Activated naive CD8-positive, alpha-beta T cell treated with anti-CD3 and anti-CD28 coated beads for 36 hours (primary cell): ENCODE results near the gene EMX2. TPM values are rescaled to one million over a fixed set of nuclear protein-coding genes. Genes with fewer than 3 reads are reported as not detected.
"Not testable (repeated sequence)": the region's sequence is repeated elsewhere in the genome, so short reads cannot be mapped to it uniquely, and the experiment has no call there.

Experiments
- DNase-seq: peaks from one replicate; pipeline ENCODE4 v3.0.0; 2021
- H3K27ac Mint-ChIP-seq: one replicate; pipeline ENCODE4 v1.8.0; 2022; ENCODE audit warnings: mild to moderate bottlenecking, moderate library complexity, mixed read lengths
- H3K27me3 Mint-ChIP-seq: one replicate; pipeline ENCODE4 v1.8.0; 2022; ENCODE audit warnings: mild to moderate bottlenecking, mixed read lengths
- H3K36me3 Mint-ChIP-seq: one replicate; pipeline ENCODE4 v1.8.0; 2021; ENCODE audit warnings: mild to moderate bottlenecking, mixed read lengths
- H3K4me1 Mint-ChIP-seq: one replicate; pipeline ENCODE4 v1.8.0; 2021; ENCODE audit warnings: mixed read lengths
- H3K4me3 Mint-ChIP-seq: one replicate; pipeline ENCODE4 v1.8.0; 2022; ENCODE audit warnings: mild to moderate bottlenecking, moderate library complexity, mixed read lengths
- H3K9me3 Mint-ChIP-seq: one replicate; pipeline ENCODE4 v1.8.0; 2022; ENCODE audit warnings: mixed read lengths
- total RNA-seq, 2 experiments: library from RNA; stranded (reverse); gene quantifications; one replicate each; pipeline ENCODE4 v1.2.3, GENCODE V29; 2021

Gene EMX2
- total RNA-seq, 2 experiments from 2014 or later: not detected

DNA sequence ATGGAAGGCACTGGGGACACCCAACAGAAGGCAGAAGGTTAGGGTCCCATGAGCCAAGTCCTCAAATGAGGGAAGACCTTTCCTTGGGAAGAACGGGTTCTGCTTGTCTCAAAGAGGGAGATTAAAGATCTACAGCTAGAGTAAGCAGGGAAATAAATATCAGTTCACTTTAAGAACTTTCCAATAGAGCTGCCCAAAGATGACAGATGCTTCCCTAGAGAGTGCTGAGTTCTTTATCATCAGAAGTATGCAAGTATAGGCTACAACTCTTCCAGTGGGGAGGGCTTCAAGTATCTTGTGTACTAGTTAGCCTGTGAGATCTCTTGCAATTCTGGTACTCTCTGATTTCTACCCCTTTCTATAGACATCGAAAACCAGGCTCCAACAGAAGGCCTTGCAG, 39.4 kb downstream of the EMX2 start:
- H3K27ac Mint-ChIP-seq: no peak overlapping the region
- H3K36me3 Mint-ChIP-seq: no peaks in the 10 kb centered on the region
- H3K4me3 Mint-ChIP-seq: no peak overlapping the region
- no peaks in the 10 kb centered on the region for H3K9me3 Mint-ChIP-seq
- no peak for DNase-seq
- no peaks in the 10 kb centered on the region for H3K4me1 Mint-ChIP-seq
- H3K27me3 Mint-ChIP-seq: peaks cover 18% of the 10 kb centered on the region

GRCh38 chr10:117584831-117585230, 42.3 kb downstream of the EMX2 start:
- not testable (repeated sequence) for H3K27ac Mint-ChIP-seq, H3K4me3 Mint-ChIP-seq, DNase-seq, H3K4me1 Mint-ChIP-seq, H3K36me3 Mint-ChIP-seq, H3K9me3 Mint-ChIP-seq
- peaks cover 19% of the 10 kb centered on the region for H3K27me3 Mint-ChIP-seq

- H3K36me3 Mint-ChIP-seq: no peaks in the 10 kb centered on the region
- H3K27me3 Mint-ChIP-seq: peaks cover 29% of the 10 kb centered on the region
- H3K4me1 Mint-ChIP-seq: no peaks in the 10 kb centered on the region
- DNase-seq: no peak
- H3K4me3 Mint-ChIP-seq: no peak overlapping the region
- no peaks in the 10 kb centered on the region for H3K9me3 Mint-ChIP-seq
- H3K27ac Mint-ChIP-seq: no peak overlapping the region
Measured at GRCh38 chr10:117587036-117587435, 44.5 kb downstream of the EMX2 start.

DNA sequence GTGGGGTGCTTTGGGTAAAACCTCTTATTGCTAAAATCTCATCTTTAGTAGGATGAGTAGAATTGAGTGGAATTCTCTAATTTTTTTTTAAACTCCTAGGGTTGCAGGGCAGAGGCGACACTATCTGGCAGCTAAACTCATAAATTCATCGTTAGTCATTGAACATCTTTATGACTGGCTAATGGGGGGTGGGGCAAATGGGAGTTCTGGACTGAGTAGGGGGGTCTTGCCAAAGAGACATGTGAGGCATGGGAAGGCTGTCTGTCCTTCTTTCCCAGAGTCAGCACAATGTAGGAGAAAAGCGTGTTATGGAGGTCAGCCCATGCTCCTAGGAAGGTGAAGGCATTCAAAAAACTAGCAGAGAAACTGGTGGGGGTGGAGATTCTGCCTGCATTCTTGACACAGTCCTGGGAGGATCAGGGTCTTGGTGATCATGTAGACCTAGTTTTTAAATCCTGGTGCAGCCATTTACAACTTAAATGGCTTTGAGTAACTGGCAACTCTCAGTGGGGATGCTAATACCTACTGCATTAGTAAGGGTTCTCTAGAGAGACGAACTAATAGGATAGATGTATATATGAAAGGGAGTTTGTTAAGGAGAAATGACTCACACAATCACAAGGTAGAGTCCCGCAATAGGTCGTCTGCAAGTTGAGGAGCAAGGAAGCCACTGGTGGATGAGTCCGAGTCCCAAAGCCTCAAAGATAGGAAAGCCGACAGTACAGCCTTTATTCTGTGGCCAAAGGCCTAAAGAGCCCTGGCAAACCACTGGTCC, 47.7 kb downstream of the EMX2 start:
- Mint-ChIP-seq H3K27me3 (peaks cover 37% of the 10 kb centered on the region), H3K4me3 (no peak overlapping the region), H3K27ac (no peak overlapping the region), H3K36me3 (no peaks in the 10 kb centered on the region), H3K4me1 (no peaks in the 10 kb centered on the region), H3K9me3 (no peaks in the 10 kb centered on the region)
- no peak for DNase-seq

GRCh38 chr10:117591043-117591442, 48.5 kb downstream of the EMX2 start:
- H3K36me3 Mint-ChIP-seq: no peaks in the 10 kb centered on the region
- H3K9me3 Mint-ChIP-seq: no peaks in the 10 kb centered on the region
- no peak overlapping the region for H3K4me3 Mint-ChIP-seq
- no peaks in the 10 kb centered on the region for H3K4me1 Mint-ChIP-seq
- H3K27ac Mint-ChIP-seq: no peak overlapping the region
- peaks cover 38% of the 10 kb centered on the region for H3K27me3 Mint-ChIP-seq
- no peak for DNase-seq

DNA sequence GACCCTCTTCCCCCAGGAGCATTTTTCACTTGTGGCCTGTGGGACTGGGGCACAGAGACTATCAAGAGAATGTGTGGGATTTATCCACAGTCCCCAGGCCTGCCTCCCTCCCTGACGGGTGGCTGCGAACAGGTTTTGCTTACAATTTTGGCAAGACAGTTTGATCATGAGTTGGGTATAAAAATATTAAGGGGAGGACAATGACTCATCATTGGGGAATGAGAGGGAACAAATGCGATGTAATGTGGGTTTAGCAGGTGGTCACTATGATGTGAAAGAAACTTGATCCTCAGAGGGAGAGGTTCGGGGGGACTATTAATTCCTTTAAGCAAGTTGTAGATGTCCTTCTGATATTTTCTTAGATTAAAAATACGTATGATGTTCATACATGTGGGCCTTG, 52.2 kb downstream of the EMX2 start:
- Mint-ChIP-seq H3K36me3 (no peaks in the 10 kb centered on the region), H3K27ac (no peak overlapping the region), H3K9me3 (no peaks in the 10 kb centered on the region), H3K4me3 (no peak overlapping the region), H3K27me3 (peaks cover 44% of the 10 kb centered on the region), H3K4me1 (no peaks in the 10 kb centered on the region)
- DNase-seq: no peak

- no peaks in the 10 kb centered on the region for H3K4me1 Mint-ChIP-seq
- H3K9me3 Mint-ChIP-seq: no peaks in the 10 kb centered on the region
- no peak for DNase-seq
- peaks cover 29% of the 10 kb centered on the region for H3K27me3 Mint-ChIP-seq
- H3K27ac Mint-ChIP-seq: no peak overlapping the region
- no peak overlapping the region for H3K4me3 Mint-ChIP-seq
- no peaks in the 10 kb centered on the region for H3K36me3 Mint-ChIP-seq
Measured at GRCh38 chr10:117596706-117597105, 54.2 kb downstream of the EMX2 start.

DNA sequence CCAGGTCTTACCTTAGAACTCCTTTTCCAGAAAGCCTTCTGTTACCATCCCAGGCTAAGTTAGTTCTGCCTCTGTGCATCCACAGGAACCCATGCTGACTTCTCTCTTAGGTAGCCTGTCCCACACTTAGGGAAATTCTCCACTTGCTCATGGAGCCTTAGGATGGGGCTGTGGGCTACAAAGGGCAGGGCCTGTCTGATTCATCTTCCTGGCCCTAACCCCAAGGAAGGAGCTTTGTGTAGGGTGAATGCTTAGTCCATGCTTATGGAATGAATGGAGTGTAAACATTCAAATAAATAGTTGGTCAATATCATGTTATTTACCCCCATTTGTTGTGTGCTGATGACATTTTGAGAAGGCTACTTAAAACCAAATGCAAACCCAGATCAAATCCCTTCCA, 54.7 kb downstream of the EMX2 start:
- H3K9me3 Mint-ChIP-seq: no peaks in the 10 kb centered on the region
- no peak overlapping the region for H3K27ac Mint-ChIP-seq
- peaks cover 24% of the 10 kb centered on the region for H3K27me3 Mint-ChIP-seq
- no peaks in the 10 kb centered on the region for H3K4me1 Mint-ChIP-seq
- DNase-seq: no peak
- no peak overlapping the region for H3K4me3 Mint-ChIP-seq
- no peaks in the 10 kb centered on the region for H3K36me3 Mint-ChIP-seq

Other genes with a start within 250 kb of the EMX2 start
- 10 to 100 TPM; 19.7 to 20.4 TPM for gene PDZD8, start 167.3 kb upstream of the EMX2 start, total RNA-seq